Measurements from ENCODE around the gene PSME1.

The PSME1 gene

DNA sequence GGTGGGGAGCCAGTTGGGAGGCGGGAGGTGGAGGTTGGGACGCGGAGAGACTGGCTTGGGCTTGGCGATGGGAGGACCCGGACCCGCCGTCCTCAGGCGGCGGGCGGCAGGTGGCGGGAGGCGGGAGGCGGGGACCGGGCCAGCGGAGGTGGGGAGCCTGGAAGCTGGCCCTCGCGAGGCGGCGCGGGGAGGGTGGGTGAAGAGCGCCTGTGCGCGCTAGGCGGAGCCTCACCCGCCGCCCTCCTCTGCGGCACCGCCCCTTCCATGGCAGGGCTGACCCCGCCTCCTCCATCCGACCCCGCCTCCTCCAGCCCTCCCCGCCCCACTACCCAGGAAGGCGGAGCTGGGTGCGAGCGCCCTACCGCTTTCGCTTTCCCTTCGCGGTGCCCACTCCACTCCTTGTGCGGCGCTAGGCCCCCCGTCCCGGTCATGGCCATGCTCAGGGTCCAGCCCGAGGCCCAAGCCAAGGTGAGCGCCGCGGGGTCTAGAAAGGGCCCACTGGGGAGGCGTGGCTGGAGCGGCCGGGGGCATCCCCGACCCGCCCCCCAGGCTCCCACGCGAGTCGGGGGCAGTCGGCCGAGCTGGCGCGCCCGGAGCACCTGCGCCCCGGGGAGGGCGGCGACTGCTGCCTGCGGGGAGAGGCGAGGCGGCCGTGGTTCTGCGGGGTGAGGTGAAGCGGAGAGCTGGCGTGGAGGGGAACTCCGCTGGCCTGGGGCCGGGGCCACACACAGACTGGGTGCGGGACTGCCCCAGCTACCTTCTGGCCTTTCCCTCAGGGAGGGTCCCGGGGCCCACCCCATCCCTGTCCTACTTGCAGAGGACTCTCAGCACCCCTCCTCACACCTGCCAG, at the start of gene PSME1:
Gene PSME1, plus strand, starts transcription at position 361 of the 850 bp plus-strand sequence. Its CDS starts 69 bp downstream, at position 430.
- peak; percentile 75 for DNase-seq (ENCODE audit: low read depth)

DNA sequence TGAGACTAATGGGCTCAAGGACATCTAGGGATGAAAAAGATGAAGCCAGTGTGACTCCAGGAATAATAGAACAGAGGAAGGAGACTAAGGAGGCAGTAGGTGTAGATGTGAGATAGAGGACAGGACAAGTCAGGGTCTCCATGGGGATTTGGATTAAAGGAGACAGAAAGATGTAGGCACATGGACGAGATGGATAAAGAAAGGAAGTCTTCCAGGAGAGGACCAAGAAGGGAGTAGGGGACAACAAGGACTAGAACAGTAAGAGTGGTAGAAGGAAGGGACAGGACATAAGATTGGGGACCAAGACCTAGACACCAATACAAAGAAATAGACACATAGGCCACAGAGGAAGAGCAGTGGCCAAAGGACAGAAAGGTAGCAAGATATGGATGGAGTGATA, 49.0 kb upstream of the PSME1 start:
- no peak for DNase-seq (ENCODE audit: low read depth)

GRCh38 chr14:24088095-24088494, 47.9 kb upstream of the PSME1 start:
- DNase-seq (ENCODE audit: low read depth), result no peak

DNA sequence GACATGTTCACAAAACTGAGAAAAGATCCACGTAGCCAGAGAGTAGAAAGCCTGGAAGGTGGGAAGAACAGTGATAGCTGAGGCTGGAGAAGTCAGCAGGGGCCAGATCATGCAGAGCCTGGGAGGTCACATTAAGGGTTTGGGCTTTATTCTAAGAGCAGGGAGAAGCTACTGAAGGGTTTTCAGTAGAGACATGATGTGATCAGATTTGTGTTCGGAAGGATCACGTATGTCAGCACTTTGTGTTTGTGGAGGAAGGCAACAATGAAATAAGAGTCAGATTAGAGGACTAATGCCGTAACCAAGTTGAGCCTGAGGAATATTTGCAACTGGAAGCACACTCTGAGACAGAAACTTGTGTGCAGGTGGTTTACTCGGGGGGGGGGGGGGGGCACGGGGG, 46.1 kb upstream of the PSME1 start:
- no peak for DNase-seq (ENCODE audit: low read depth)

DNA sequence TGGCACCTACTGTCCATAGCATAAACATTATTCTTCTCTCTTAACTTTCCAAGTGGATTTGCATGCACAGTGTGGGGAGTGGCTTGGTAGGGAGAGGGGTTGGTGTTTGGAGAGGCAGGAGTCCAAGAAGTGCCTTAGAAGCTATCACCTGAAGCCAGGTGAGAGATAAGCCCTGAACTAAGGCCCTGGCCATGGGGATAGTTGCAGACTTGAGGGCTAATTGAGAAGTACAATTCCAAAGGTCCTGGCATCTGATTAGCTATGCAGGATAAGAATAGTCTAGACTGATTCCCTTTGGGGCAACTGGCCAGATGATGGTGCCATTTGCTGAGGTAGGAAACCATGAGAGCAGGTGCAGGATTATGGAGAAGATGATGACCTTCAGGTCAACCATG, 43.9 kb upstream of the PSME1 start:
- no peak for DNase-seq (ENCODE audit: low read depth)

GRCh38 chr14:24092505-24093206, 43.3 kb upstream of the PSME1 start:
- DNase-seq (ENCODE audit: low read depth), result no peak

DNA sequence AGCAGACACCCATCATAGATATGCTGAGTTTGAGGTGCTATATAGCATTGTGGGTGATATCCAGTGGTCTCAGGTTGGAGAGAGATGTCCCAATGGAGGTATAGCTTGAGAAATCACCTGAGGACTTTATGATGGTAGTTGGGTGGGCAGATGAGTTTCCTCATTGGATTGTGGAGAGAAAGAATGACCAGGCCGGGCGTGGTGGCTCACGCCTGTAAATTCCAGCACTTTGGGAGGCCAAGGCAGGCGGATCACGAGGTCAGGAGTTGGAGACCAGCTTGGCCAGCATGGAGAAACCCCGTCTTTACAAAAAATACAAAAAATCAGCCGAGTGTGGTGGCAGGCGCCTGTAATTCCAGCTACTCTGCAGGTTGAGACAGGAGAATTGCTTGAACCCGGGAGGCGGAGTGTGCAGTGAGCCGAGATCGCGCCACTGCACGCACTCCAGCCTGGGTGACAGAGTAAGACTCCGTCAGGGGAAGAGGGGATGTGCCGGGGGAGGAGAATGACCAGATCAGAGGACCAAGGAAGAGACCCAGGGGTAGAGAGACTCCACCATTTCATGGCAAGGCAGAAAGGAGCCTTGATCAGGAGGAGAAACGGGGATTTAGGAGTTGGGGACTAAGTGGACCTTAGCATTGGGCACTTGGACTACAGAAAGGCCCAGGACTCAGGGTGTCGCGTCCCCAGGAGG, 42.6 kb upstream of the PSME1 start:
- no peak for DNase-seq (ENCODE audit: low read depth)

DNA sequence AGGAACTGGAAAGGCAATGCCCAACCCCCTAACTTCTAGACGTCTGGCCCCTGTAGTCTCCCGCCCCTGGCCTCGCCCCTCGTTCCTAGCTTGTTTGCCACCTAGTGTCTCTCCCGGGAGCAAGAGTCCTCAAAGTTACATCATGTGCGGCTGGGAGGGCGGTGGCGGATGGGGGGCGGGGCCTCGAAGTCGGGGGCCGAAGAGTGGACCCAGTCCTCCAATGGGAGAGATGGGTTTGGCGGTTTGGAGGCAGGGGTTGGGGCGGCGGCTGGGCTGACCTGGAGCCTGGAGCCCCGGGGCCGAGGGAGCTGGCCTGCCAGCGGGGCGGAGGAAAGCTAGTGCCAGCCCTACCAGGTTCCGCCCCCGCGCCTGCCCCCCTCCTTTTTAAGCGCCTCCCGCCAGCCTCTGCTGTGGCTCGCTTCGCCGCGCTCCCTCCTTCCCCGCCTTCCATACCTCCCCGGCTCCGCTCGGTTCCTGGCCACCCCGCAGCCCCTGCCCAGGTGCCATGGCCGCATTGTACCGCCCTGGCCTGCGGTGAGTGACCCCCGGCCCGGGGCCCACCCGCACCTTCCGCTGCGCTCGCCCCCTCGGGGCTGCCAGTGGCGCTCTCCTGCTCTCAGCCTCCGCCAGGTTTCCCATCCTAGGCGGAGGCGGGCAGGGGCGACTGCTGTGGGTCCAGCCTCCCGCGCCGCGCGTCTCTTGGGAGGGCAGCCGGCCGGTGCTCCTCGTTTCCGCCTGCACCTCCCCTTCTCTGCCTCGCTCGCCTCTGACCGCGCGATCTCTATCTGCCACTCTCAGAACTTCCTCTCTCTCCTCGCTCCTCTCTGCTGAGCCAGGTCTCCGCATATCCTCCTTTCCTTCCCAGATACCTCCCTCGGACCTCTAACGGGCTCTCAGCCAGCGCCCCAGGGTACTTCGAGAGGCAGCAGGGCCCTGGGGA, 41.8 kb upstream of the PSME1 start, which contains the start of gene PCK2:
Gene PCK2, plus strand, starts transcription at position 411 of the 940 bp plus-strand sequence. Its CDS starts 95 bp downstream, at position 506.
- DNase-seq (ENCODE audit: low read depth), result peak; percentile 72

- DNase-seq (ENCODE audit: low read depth), result no peak
Measured at GRCh38 chr14:24094841-24095270, 41.1 kb upstream of the PSME1 start.

GRCh38 chr14:24095271-24096068, 40.5 kb upstream of the PSME1 start:
- DNase-seq (ENCODE audit: low read depth), result peak; percentile 62

GRCh38 chr14:24096545-24097181, 39.3 kb upstream of the PSME1 start:
- DNase-seq (ENCODE audit: low read depth), result no peak

DNA sequence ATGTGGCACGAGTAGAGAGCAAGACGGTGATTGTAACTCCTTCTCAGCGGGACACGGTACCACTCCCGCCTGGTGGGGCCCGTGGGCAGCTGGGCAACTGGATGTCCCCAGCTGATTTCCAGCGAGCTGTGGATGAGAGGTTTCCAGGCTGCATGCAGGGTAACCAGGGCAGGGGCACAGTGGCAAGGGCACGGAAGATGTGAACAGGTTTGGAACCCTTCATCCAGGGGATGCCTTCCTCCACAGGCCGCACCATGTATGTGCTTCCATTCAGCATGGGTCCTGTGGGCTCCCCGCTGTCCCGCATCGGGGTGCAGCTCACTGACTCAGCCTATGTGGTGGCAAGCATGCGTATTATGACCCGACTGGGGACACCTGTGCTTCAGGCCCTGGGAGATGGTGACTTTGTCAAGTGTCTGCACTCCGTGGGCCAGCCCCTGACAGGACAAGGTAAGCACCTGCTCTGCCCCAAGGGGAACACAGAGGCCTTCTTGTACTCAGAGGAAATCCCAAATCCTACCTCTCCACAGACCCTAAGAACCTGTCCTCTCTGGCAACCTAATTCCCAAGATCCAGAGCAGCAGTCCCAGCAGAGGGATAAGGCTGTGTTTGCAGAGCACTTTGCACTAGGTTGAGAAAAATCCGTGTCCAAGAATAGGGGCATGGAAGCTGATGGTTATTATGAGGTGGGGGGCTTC, 37.6 kb upstream of the PSME1 start:
- DNase-seq (ENCODE audit: low read depth), result no peak

GRCh38 chr14:24098927-24099813, 36.8 kb upstream of the PSME1 start:
- DNase-seq (ENCODE audit: low read depth), result no peak

- peak; percentile 21 for DNase-seq (ENCODE audit: low read depth)
Measured at GRCh38 chr14:24100197-24100981, 35.6 kb upstream of the PSME1 start.

DNA sequence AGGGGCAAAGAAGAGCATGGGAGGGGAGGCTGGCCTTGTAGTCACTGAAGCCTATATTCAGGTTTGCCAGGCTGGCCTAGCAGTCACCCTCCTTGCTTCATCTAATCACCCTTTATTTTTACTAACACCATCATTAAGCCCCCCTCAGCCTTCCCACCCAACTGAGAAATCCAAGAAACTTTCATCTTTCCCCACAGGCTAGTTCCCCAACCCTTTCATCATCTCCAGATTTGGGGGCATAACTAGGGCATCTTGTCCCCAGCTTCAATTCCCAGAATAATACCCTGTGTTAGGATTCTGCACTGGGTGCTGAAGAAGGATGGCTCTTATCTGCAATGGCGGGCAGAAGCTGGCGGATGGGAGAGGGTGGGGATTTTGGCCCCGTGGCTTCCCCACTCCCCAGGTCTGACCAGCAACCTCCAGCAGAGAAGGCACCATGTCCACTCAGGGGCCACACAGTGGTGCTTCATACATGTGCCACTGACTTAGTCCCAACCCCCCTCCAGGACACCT, 35.0 kb upstream of the PSME1 start:
- DNase-seq (ENCODE audit: low read depth), result no peak

- DNase-seq (ENCODE audit: low read depth), result no peak
Measured at GRCh38 chr14:24102357-24103048, 33.5 kb upstream of the PSME1 start.

GRCh38 chr14:24103451-24103850, 32.5 kb upstream of the PSME1 start:
- no peak for DNase-seq (ENCODE audit: low read depth)

Data from amniotic epithelial cell (primary cell).